Activated CD4-positive, alpha-beta T cell treated with anti-CD3 and anti-CD28 coated beads for 36 hours (primary cell): ENCODE measurements around the gene MAN2C1. TPM values are rescaled to one million over a fixed set of nuclear protein-coding genes. Genes with fewer than 3 reads are reported as not detected.
"Not testable (repeated sequence)": the region's sequence is repeated elsewhere in the genome, so short reads cannot be mapped to it uniquely, and the experiment has no call there.

Experiments used
- ATAC-seq: fragments of 200-7000 bp; cut with Tn5 transposase; one replicate; pipeline ENCODE4 v1.10.0; 2021; ENCODE audit warnings: mild to moderate bottlenecking, moderate library complexity
- CTCF ChIA-PET: fragments of 350-600 bp; sonication (Branson Sonifier 250); formaldehyde crosslinking; loops from one replicate; lab custom pipeline; 2021; ENCODE audit warnings: antibody characterized with exemption; lab: Charles Lee
- POLR2A ChIA-PET: fragments of 350-600 bp; sonication (Branson Sonifier 250); formaldehyde crosslinking; loops from one replicate; lab custom pipeline; 2021; ENCODE audit warnings: antibody characterized with exemption, inconsistent platforms; lab: Charles Lee
- DNase-seq: peaks from one replicate; pipeline ENCODE4 v3.0.0-alpha.2; 2020
- H3K27ac Mint-ChIP-seq: one replicate; pipeline ENCODE4 v1.8.0; 2021; ENCODE audit warnings: mixed read lengths
- H3K27me3 Mint-ChIP-seq: one replicate; pipeline ENCODE4 v1.8.0; 2021; ENCODE audit warnings: mixed read lengths
- H3K36me3 Mint-ChIP-seq: one replicate; pipeline ENCODE4 v1.8.0; 2021; ENCODE audit warnings: low read depth, mixed read lengths
- H3K4me1 Mint-ChIP-seq: one replicate; pipeline ENCODE4 v1.8.0; 2021; ENCODE audit warnings: mixed read lengths
- H3K4me3 Mint-ChIP-seq: one replicate; pipeline ENCODE4 v1.8.0; 2021; ENCODE audit warnings: mild to moderate bottlenecking, moderate library complexity, mixed read lengths
- H3K9me3 Mint-ChIP-seq: one replicate; pipeline ENCODE4 v1.8.0; 2021; ENCODE audit warnings: low read depth, mixed read lengths
- intact Hi-C, 2 experiments: fragments of 100-400 bp; cut with DNase I in 1 of 2; cut with micrococcal nuclease in 1 of 2; formaldehyde crosslinking; loops; one replicate each; pipeline versions ENCODE4 v1.14.2 to v1.15.1; 2022 to 2024; cut with DNase I, micrococcal nuclease
- total RNA-seq, 2 experiments: library from RNA; stranded (reverse); gene quantifications; one replicate each; pipeline ENCODE4 v1.2.3, GENCODE V29; 2021

The MAN2C1 gene
- total RNA-seq, 2 experiments from 2014 or later, result 119 to 181 TPM

GRCh38 chr15:75352186-75353080 lies 16.0 kb downstream of the MAN2C1 start:
- ChIA-PET CTCF (no interaction called here), POLR2A (interaction anchor here (1.1 kb wide), 1 partner anchor 16 kb away, joined by 3 read pairs; the partner anchor contains the start of gene MAN2C1)
- Mint-ChIP-seq H3K9me3 (peaks cover 4% of the 10 kb centered on the region), H3K36me3 (peaks cover 12% of the 10 kb centered on the region), H3K27me3 (no peaks in the 10 kb centered on the region), H3K27ac (no peak overlapping the region), H3K4me1 (peaks cover 26% of the 10 kb centered on the region), H3K4me3 (no peak overlapping the region)
- ATAC-seq, result no peak
- intact Hi-C loops, result no loop called here
- no peak for DNase-seq

- Mint-ChIP-seq H3K9me3 (peaks cover 4% of the 10 kb centered on the region), H3K27me3 (peaks cover 3% of the 10 kb centered on the region), H3K36me3 (peaks cover 12% of the 10 kb centered on the region), H3K4me3 (no peak overlapping the region), H3K4me1 (peaks cover 32% of the 10 kb centered on the region), H3K27ac (peak overlapping the region; percentile 11)
- POLR2A ChIA-PET, result interaction anchor here (0.6 kb wide), 1 partner anchor 15 kb away, joined by 3 read pairs; the partner anchor contains the start of gene COMMD4
- CTCF ChIA-PET, result interaction anchor here (0.6 to 1.3 kb wide), 3 partner anchors 16 to 20 kb away, joined by 3 to 4 read pairs (median 4); partner anchors contain the start of gene MAN2C1
- DNase-seq, result peak; percentile 35
- no peak for ATAC-seq
- intact Hi-C loops, result no loop called here
Measured at GRCh38 chr15:75350601-75351361, 17.6 kb downstream of the MAN2C1 start.

- ChIA-PET CTCF (interaction anchor here (1.1 to 1.3 kb wide), 3 partner anchors 17 to 18 kb away, joined by 3 to 4 read pairs (median 3); partner anchors contain the start of gene MAN2C1), POLR2A (interaction anchor here (0.6 kb wide), 1 partner anchor 14 kb away, joined by 3 read pairs; the partner anchor contains the start of gene COMMD4)
- H3K36me3 Mint-ChIP-seq, result peaks cover 12% of the 10 kb centered on the region
- H3K4me3 Mint-ChIP-seq, result peak overlapping the region; percentile 3
- ATAC-seq (peak; percentile 84), DNase-seq (peak; percentile 89)
- intact Hi-C loops, result no loop called here
- H3K27me3 Mint-ChIP-seq, result peaks cover 5% of the 10 kb centered on the region
- H3K4me1 Mint-ChIP-seq, result peaks cover 32% of the 10 kb centered on the region
- H3K27ac Mint-ChIP-seq, result peak overlapping the region; percentile 89
- H3K9me3 Mint-ChIP-seq, result peaks cover 4% of the 10 kb centered on the region
Measured at GRCh38 chr15:75349851-75350588, 18.4 kb downstream of the MAN2C1 start.

- H3K4me3 Mint-ChIP-seq, result peak overlapping the region; percentile 3
- POLR2A ChIA-PET, result interaction anchor here (2.4 kb wide), 1 partner anchor 19 kb away, joined by 8 read pairs; the partner anchor contains the start of gene MAN2C1
Measured at GRCh38 chr15:75349351-75349669, 19.1 kb downstream of the MAN2C1 start.

DNA sequence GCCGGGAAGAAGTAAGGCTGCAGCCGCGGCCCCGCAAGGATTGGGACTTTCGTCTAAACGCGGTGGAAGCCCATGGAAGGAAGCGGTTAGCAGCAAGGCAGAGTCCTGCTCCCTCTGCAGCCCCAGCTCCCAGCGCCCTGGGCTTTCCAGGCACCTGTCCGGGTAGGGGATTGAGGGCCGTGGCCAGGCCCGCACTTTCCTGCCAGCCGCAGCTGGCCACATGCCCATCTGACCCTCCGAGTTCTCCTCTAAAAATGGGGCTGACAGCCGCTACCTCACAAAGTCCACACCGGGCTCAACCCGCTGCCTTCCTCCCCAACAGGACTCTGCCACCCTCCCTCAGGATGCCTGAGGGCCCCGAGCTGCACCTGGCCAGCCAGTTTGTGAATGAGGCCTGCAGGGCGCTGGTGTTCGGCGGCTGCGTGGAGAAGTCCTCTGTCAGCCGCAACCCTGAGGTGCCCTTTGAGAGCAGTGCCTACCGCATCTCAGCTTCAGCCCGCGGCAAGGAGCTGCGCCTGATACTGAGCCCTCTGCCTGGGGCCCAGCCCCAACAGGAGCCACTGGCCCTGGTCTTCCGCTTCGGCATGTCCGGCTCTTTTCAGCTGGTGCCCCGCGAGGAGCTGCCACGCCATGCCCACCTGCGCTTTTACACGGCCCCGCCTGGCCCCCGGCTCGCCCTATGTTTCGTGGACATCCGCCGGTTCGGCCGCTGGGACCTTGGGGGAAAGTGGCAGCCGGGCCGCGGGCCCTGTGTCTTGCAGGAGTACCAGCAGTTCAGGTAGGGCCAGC lies 19.7 kb downstream of the MAN2C1 start:
- H3K27ac Mint-ChIP-seq, result no peak overlapping the region
- ChIA-PET POLR2A (interaction anchor here (0.6 to 2.4 kb wide), 2 partner anchors 19 to 160 kb away, joined by 4 to 8 read pairs; partner anchors contain the start of gene MAN2C1), CTCF (interaction anchor here (0.6 to 1.1 kb wide), 3 partner anchors 19 to 1752 kb away, joined by 3 read pairs; partner anchors contain the start of gene MAN2C1)
- H3K9me3 Mint-ChIP-seq, result peaks cover 4% of the 10 kb centered on the region
- no peak for DNase-seq
- no peak for ATAC-seq
- H3K4me1 Mint-ChIP-seq, result peaks cover 32% of the 10 kb centered on the region
- intact Hi-C loops, result no loop called here
- H3K36me3 Mint-ChIP-seq, result peaks cover 12% of the 10 kb centered on the region
- H3K27me3 Mint-ChIP-seq, result peaks cover 5% of the 10 kb centered on the region
- H3K4me3 Mint-ChIP-seq, result peak overlapping the region; percentile 44

More at GRCh38 chr15:75349351-75349669, 19.1 kb downstream of the MAN2C1 start:
- H3K27me3 Mint-ChIP-seq, DNase-seq, intact Hi-C loops, ATAC-seq, H3K27ac Mint-ChIP-seq, H3K9me3 Mint-ChIP-seq: not testable (repeated sequence)
- CTCF ChIA-PET, result interaction anchor here (1.1 to 1.2 kb wide), 2 partner anchors 18 to 19 kb away, joined by 3 to 4 read pairs; partner anchors contain the start of gene MAN2C1
- Mint-ChIP-seq H3K4me1 (peaks cover 32% of the 10 kb centered on the region), H3K36me3 (peaks cover 12% of the 10 kb centered on the region)

DNA sequence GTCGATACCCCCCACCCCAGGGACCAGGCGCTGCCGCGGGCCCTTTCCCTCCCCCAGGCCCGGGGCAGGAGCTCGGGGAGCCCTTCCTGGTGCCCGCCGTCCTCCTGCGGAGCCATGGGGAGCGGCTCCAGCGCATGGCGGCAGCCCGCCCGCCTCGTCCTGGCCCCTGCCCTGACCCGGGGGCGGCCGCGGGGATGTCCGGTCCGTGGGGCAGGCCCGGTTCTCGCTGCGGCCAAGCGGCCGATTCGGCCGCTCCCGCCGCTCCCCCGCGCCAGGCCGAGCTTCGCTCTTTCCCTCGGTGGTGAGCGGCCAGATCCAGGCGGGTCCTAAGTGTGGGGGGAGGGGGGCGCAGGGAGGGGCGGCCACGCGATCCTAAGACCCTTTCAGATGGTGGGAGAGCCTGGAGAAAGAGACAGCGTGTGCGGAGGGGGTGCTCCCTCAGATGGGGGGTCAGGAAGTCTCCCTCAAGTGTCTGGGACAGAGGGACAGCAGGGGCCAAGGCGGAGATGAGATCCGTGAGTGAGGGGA lies 20.3 kb downstream of the MAN2C1 start:
- POLR2A ChIA-PET, result interaction anchor here (0.6 to 2.4 kb wide), 2 partner anchors 20 to 159 kb away, joined by 4 to 8 read pairs; partner anchors contain the start of gene MAN2C1
- peaks cover 12% of the 10 kb centered on the region for H3K36me3 Mint-ChIP-seq
- no peak overlapping the region for H3K27ac Mint-ChIP-seq
- CTCF ChIA-PET, result interaction anchor here (0.6 to 0.7 kb wide), 3 partner anchors 58 to 1753 kb away, joined by 3 read pairs; no protein-coding TSS in a partner anchor
- H3K4me3 Mint-ChIP-seq, result peak overlapping the region; percentile 70
- H3K9me3 Mint-ChIP-seq, result peaks cover 4% of the 10 kb centered on the region
- ATAC-seq, result peak; percentile 4
- H3K27me3 Mint-ChIP-seq, result peaks cover 5% of the 10 kb centered on the region
- H3K4me1 Mint-ChIP-seq, result peaks cover 32% of the 10 kb centered on the region
- no peak for DNase-seq
- intact Hi-C loops, result no loop called here

DNA sequence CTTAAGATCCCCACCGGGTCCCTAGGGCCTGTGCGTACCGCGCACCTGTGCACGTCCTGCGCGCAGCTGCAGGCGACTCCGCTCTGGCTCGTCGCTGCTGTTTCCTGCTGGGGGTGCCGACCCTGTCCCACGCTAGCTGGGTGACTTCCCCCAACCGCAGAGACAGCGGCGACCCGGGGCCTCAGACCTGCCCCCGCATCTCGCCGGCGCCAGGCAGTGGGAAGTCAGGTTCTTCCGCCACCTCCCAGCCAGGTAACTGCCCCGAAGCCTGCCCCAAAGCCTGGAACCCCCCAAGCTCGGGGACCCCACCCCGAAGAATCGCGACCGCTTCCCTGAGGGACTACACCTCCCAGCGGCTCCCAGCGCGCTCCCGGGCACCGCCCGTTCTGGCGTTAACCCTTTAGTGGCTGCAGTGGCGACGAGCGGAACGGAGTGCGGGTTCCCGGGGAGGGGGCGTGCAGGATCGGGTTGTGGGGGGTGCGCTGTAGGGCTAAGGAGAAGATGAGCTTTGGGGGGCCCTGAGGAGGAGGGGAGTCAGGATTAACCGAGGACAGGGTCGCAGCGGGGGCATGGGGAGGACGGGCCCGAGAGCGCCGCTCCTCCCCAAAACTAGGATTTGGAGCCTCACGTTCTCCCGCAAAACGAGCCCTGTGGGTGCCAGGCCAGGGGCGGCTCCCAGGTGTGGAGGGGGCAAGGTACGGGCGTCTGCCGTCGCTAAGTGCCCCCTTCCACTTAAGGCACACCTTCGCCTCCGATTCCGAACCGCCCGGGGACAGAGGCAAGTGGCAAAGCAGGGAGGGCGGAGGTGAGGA lies 21.0 kb downstream of the MAN2C1 start:
- H3K9me3 Mint-ChIP-seq, result peaks cover 4% of the 10 kb centered on the region
- peaks cover 5% of the 10 kb centered on the region for H3K27me3 Mint-ChIP-seq
- ChIA-PET CTCF (interaction anchor here (0.7 kb wide), 1 partner anchor 58 kb away, joined by 3 read pairs; no protein-coding TSS in a partner anchor), POLR2A (interaction anchor here (1.0 to 2.4 kb wide), 2 partner anchors 10 to 20 kb away, joined by 3 to 8 read pairs; partner anchors contain the start of gene MAN2C1)
- peaks cover 32% of the 10 kb centered on the region for H3K4me1 Mint-ChIP-seq
- peak overlapping the region; percentile 5 for H3K27ac Mint-ChIP-seq
- peak overlapping the region; percentile 70 for H3K4me3 Mint-ChIP-seq
- H3K36me3 Mint-ChIP-seq, result peaks cover 12% of the 10 kb centered on the region
- peak; percentile 72 for DNase-seq
- ATAC-seq, result peak; percentile 57
- intact Hi-C loops, result loop anchor here in 1 of 2 experiments (1.0 kb wide), 1 partner anchor 21 kb away; the partner anchor contains the start of gene MAN2C1

- no peak for DNase-seq
- ChIA-PET POLR2A (interaction anchor here (1.0 kb wide), 1 partner anchor 10 kb away, joined by 3 read pairs; no protein-coding TSS in a partner anchor), CTCF (no interaction called here)
- Mint-ChIP-seq H3K27me3 (peaks cover 5% of the 10 kb centered on the region), H3K9me3 (peaks cover 4% of the 10 kb centered on the region), H3K4me3 (peak within 1 kb of the TSS; percentile 70), H3K27ac (peak within 1 kb of the TSS; percentile 5), H3K4me1 (peaks cover 32% of the 10 kb centered on the region), H3K36me3 (peaks cover 12% of the 10 kb centered on the region)
- ATAC-seq, result no peak
- intact Hi-C loops, result loop anchor here in 1 of 2 experiments (1.0 kb wide), 1 partner anchor 21 kb away; the partner anchor contains the start of gene MAN2C1
Measured at GRCh38 chr15:75346796-75347221, 21.6 kb downstream of the MAN2C1 start, which contains the start of gene NEIL1. TSS of gene NEIL1 (plus strand) at chr15:75347039. CDS start at chr15:75348906, 1,867 bp downstream.

DNA sequence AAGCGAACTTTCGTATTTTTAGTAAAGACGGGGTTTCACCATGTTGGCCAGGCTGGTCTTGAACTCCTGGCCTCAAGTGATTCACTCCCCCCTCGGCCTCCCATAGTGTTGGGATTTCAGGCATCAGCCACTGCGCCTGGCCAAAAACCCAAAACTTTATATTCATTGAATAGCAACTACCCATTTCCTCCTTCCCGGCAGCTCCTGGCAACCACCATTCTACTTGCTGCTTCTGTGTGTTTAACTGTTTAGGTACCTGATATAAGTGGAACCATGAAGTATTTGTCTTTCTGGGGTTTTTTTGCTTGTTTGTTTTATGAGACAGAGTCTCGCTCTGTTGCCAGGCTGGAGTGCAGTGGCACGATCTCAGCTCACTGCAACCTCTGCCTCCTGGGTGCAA lies 24.5 kb downstream of the MAN2C1 start:
- intact Hi-C loops, H3K27ac Mint-ChIP-seq, H3K27me3 Mint-ChIP-seq, ATAC-seq, H3K36me3 Mint-ChIP-seq, DNase-seq, POLR2A ChIA-PET, CTCF ChIA-PET, H3K9me3 Mint-ChIP-seq, H3K4me3 Mint-ChIP-seq: not testable (repeated sequence)
- peaks cover 12% of the 10 kb centered on the region for H3K4me1 Mint-ChIP-seq
